Right cardiac atrium (tissue), 5 donors: Measurements from ENCODE around the gene CLEC3A. TPM values are rescaled to one million over a fixed set of nuclear protein-coding genes. Genes with fewer than 3 reads are reported as not detected.
"Not testable (repeated sequence)": the region's sequence is repeated elsewhere in the genome, so short reads cannot be mapped to it uniquely, and the experiment has no call there.

Experiments
- ATAC-seq, 2 donors: fragments of 200-7000 bp; cut with Tn5 transposase; one replicate each; pipeline versions ENCODE4 v1.8.0 to v1.9.1; 2020; ENCODE audit warnings: moderate library complexity in 2 of 2, mild to moderate bottlenecking in 1 of 2
- DNase-seq, 3 donors: peaks; one replicate each; pipeline ENCODE4 v3.0.0-alpha.2; 2020
- H3K27ac ChIP-seq: one replicate; pipeline ENCODE4 v1.5.1; 2013; ENCODE audit warnings: mild to moderate bottlenecking, low read length, control low read depth, moderate library complexity
- H3K27me3 ChIP-seq: one replicate; pipeline ENCODE4 v1.6.1; 2013; ENCODE audit not compliant: control insufficient read depth, insufficient read depth
- H3K4me1 ChIP-seq: one replicate; pipeline ENCODE4 v1.6.1; 2013; ENCODE audit warnings: low read length; ENCODE audit not compliant: control insufficient read depth, insufficient read depth
- H3K4me3 ChIP-seq: one replicate; pipeline ENCODE4 v1.5.1; 2013; ENCODE audit warnings: low read length, control low read depth
- H3K9me3 ChIP-seq: one replicate; pipeline ENCODE4 v1.6.1; 2013; ENCODE audit warnings: low read length; ENCODE audit not compliant: control insufficient read depth
- WGBS: extraction: QIAGEN DNeasy Blood & Tissue Kit; methylation state at CpG from one replicate; pipeline ENCODE4 v1.1.7; 2013; 5-methylcytosine and 5-hydroxymethylcytosine counted together
- intact Hi-C, 4 donors: fragments of 100-400 bp; cut with DNase I; formaldehyde crosslinking; loops; one replicate each; pipeline versions ENCODE4 v1.11.0 to v1.14.0; 2022 to 2023
- long read RNA-seq, 4 donors: library from polyadenylated mRNA; unstranded; transcript quantifications; one replicate each; pipeline ENCODE4 v2.0.0, GENCODE V29; 2020 to 2021
- polyA plus RNA-seq: library from polyadenylated mRNA; stranded (reverse); fragments of 200-250 nt; gene quantifications from one replicate; pipeline ENCODE4 v1.2.3, GENCODE V29; 2013
- total RNA-seq, 4 donors: library from RNA; stranded (reverse); fragmentation: NEBNext Ultra II Directional; extraction: Animal tissue kit (Norgen Biotek cat#: 25700); gene quantifications; one replicate each; pipeline ENCODE4 v1.2.1, GENCODE V29; 2021
- donor health status: healthy with polysubstance abuse.
- donor health status: DM: no; HTN: yes; CAD: no.
- donor health status: DM: no; HTN: no; CAD: no.
- donor health status: DM: no; HTN: yes; CAD: no; lungs with severe emphysema.
- donor health status: DM: yes; HTN: yes; CAD: no.

Gene CLEC3A, protein sequence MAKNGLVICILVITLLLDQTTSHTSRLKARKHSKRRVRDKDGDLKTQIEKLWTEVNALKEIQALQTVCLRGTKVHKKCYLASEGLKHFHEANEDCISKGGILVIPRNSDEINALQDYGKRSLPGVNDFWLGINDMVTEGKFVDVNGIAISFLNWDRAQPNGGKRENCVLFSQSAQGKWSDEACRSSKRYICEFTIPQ
- total RNA-seq (not detected), polyA plus RNA-seq (0.16 TPM)
- long read RNA-seq, donor 1 = 0 reads
- long read RNA-seq, donor 2 = 0 reads
- long read RNA-seq, donor 3 = 0 reads
- long read RNA-seq, donor 4 = 0 reads

DNA sequence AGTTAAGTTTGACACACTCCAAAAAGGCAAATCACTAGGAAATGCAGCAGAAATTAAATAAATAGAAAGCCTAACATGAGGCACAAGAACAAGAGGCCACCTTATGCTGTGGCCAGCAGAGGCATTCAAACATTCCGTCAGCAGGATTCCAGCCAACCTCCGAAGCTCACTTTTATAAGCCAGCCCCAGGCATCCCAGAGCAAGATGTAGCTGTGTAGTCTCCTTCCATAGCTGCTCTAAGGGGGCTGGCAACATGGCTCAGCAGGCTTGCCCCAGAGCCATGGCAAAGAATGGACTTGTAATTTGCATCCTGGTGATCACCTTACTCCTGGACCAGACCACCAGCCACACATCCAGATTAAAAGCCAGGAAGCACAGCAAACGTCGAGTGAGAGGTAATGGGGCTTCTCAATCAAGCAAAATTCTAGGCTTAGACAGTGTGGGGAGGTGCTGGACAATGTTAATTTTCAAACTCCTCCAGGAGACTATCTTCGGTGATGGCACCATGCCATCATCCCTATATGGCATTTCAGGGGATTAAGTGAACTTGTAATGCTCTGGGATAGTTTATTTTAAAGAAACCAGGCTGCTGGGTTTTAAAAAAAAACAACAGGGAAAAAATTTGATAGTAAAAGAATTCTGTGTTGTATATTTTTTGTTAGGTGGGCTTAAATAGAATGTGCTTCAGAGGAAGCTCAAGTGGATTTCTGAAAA is at the start of gene CLEC3A:
CLEC3A (plus strand) TSS at position 202 of the 714 bp plus-strand sequence; CDS start at position 281, 79 bp downstream.
- intact Hi-C loops = no loop called here
- DNase-seq (no peak), ATAC-seq (no peak)
- Histone ChIP-seq H3K27ac (no peak within 1 kb of the TSS), H3K4me3 (no peak within 1 kb of the TSS), H3K27me3 (no peaks in the 10 kb centered on the region), H3K4me1 (no peaks in the 10 kb centered on the region), H3K9me3 (no peaks in the 10 kb centered on the region)
- WGBS = 37% methylated on average over 5 of the region's 5 CpGs

- DNase-seq = no peak
- H3K9me3 ChIP-seq = no peaks in the 10 kb centered on the region
- no peak overlapping the region for H3K27ac ChIP-seq
- no peak overlapping the region for H3K4me3 ChIP-seq
- no peak for ATAC-seq
- 82% methylated on average over 5 of the region's 5 CpGs for WGBS
- intact Hi-C loops = no loop called here
- no peaks in the 10 kb centered on the region for H3K4me1 ChIP-seq
- no peaks in the 10 kb centered on the region for H3K27me3 ChIP-seq
Observed at GRCh38 chr16:77974883-77975282, 47.5 kb upstream of the CLEC3A start.

DNA sequence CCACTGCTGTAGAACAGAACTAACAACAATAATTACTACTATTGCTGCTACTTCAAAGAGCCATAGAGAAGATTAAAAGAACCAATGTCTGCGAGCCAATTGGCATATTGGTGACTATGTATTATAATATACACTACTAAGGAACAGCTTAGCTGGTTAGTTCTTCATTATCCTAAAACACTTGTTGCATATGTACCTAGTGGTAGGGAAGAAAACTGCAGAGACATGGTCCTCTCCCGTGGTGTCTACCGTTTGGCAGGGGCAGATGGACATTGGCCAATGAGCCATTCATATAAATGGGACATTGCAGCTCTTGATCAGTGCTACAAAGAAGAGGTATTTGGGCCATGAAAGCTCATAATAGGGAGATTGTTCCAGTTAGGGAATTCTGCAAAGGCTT is 46.4 kb upstream of the CLEC3A start:
- Histone ChIP-seq H3K9me3 (no peaks in the 10 kb centered on the region), H3K4me1 (no peaks in the 10 kb centered on the region), H3K27ac (no peak overlapping the region), H3K27me3 (no peaks in the 10 kb centered on the region), H3K4me3 (no peak overlapping the region)
- ATAC-seq (no peak), DNase-seq (no peak)
- intact Hi-C loops = no loop called here
- 77% methylated on average over 3 of the region's 3 CpGs for WGBS

DNA sequence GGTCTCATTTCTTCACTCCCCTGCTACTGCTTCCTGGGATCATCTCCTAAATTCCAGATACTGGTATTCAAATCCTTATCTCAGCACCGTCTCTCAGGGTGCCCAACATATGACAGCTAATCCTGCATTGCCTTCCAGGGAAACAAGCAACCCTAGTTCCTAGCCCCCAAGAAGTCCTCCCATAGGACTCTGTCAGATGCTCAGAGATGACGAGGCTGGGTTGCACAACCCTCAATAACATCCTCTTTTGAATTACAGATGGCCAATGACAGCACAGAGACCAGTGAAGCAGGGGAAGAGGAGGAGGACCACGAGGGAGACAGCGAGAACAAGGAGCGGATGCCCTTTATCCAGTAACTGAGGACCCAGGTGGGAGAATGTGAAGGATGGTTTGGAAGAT is 45.0 kb upstream of the CLEC3A start:
- intact Hi-C loops = no loop called here
- Histone ChIP-seq H3K27ac (no peak overlapping the region), H3K27me3 (no peaks in the 10 kb centered on the region), H3K4me1 (no peaks in the 10 kb centered on the region), H3K9me3 (no peaks in the 10 kb centered on the region), H3K4me3 (no peak overlapping the region)
- DNase-seq (no peak), ATAC-seq (no peak)
- WGBS = 76% methylated on average over 5 of the region's 5 CpGs

DNA sequence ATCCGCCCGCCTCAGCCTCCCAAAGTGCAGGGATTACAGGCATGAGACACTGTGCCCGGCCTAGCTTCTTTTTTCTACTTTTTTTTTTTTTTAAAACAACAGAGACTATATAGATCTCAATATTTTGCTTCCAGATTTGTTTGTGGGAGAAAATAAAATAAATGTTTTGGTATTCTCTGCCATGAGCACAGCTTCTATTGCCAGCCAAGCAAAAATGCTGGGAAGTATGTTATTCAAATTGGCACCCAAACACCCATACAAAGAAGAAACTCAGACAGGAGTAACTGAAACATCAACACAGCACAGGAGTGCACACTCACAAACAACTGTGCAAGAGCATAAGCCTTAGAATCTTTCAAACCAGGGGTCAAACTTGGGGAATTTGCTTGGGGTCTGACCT is 37.2 kb upstream of the CLEC3A start:
- intact Hi-C loops = no loop called here
- 89% methylated on average over 3 of the region's 3 CpGs for WGBS
- H3K9me3 ChIP-seq = no peaks in the 10 kb centered on the region
- H3K4me1 ChIP-seq = no peaks in the 10 kb centered on the region
- H3K27me3 ChIP-seq = no peaks in the 10 kb centered on the region
- H3K27ac ChIP-seq = no peak overlapping the region
- ATAC-seq (no peak), DNase-seq (no peak)
- no peak overlapping the region for H3K4me3 ChIP-seq

DNA sequence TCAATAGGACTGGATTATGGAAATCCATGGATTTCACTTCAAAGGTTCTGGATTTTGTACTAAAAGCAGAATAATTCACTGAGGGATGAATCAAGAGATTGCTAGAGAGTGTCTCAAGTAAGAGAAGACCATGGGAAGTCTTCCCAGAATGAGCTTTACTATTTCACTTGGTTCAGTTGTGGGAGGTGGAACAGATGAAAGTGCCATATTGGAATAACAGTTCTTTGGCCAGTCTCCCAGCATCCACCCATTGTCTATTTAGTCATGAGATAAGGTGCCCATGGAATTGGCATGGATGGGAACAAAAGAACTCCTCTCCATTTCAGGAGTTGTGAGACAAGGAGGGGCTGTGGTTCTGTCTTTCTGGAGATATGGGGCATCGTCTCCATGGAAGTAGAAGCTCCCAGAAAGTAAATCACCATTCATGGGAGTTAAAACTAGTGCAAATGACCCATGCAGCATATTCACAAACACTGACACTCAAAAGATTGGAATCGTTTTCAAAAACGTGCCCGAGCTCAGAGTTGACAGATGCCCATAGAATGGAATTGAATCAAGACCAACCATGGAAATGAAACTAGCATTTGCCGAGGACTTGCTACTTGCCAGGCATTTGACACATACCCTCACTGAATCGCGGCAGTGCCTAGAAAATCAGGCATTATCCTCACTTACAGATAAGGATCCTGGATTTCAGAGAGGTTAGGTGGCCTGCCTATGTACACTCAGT is 36.2 kb upstream of the CLEC3A start:
- intact Hi-C loops = no loop called here
- ATAC-seq (no peak), DNase-seq (no peak)
- no peaks in the 10 kb centered on the region for H3K4me1 ChIP-seq
- H3K9me3 ChIP-seq = no peaks in the 10 kb centered on the region
- H3K4me3 ChIP-seq = no peak overlapping the region
- 93% methylated on average over 7 of the region's 7 CpGs for WGBS
- H3K27ac ChIP-seq = no peak overlapping the region
- H3K27me3 ChIP-seq = no peaks in the 10 kb centered on the region

DNA sequence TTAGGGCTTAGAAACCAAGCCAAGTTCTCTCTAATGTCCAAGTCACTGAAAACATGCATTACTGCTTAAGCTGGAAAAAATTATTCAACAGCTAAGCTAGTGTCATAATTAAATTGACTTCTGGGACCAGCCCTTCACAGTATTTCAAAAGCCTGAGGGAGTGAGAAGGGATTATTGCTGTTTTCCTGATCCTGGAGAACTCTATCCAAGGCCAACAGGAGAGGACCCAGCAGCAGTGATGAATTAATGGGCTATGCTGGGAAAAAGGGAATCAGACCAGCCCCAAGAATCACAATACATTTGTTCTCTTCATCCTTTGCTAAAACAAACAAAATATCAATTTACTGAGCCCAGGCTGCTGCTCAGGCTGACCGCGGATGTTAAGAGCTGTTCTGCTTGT is 34.5 kb upstream of the CLEC3A start:
- no peaks in the 10 kb centered on the region for H3K27me3 ChIP-seq
- ATAC-seq (no peak), DNase-seq (no peak)
- no peaks in the 10 kb centered on the region for H3K9me3 ChIP-seq
- H3K27ac ChIP-seq = no peak overlapping the region
- H3K4me1 ChIP-seq = no peaks in the 10 kb centered on the region
- WGBS = 75% methylated on average over 2 of the region's 2 CpGs
- H3K4me3 ChIP-seq = no peak overlapping the region
- intact Hi-C loops = no loop called here

GRCh38 chr16:77989846-77990245 is 32.5 kb upstream of the CLEC3A start:
- intact Hi-C loops = no loop called here
- 79% methylated on average over 4 of the region's 4 CpGs for WGBS
- ATAC-seq = no peak

DNA sequence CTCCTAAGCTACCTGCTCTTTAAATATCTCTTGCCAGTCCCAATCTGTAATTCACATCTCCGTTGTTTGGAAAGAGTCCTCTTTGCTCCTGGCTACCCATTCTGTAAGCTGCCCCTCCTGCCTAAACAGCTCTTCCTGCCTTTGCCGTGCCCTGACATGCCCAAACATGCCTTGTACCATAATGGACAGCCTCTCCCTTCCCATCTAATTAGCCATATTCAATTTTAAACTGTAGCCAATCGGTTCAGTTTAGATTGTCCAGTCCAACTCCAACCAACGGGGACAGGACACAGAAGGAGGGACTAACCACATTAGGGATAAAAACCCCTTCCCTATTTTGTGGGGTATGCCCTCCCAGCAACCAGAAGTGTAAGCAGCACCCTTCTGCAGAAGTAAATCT is 30.6 kb upstream of the CLEC3A start:
- ATAC-seq (no peak), DNase-seq (no peak)
- Histone ChIP-seq H3K4me1 (no peaks in the 10 kb centered on the region), H3K27ac (no peak overlapping the region), H3K4me3 (no peak overlapping the region), H3K9me3 (no peaks in the 10 kb centered on the region), H3K27me3 (no peaks in the 10 kb centered on the region)
- 72% methylated on average over 4 of the region's 4 CpGs for WGBS
- intact Hi-C loops = no loop called here

More at GRCh38 chr16:77989846-77990245, 32.5 kb upstream of the CLEC3A start:
- H3K27ac ChIP-seq = no peak overlapping the region
- DNase-seq = no peak
- no peak overlapping the region for H3K4me3 ChIP-seq
- H3K9me3 ChIP-seq = no peaks in the 10 kb centered on the region
- H3K4me1 ChIP-seq = no peaks in the 10 kb centered on the region
- H3K27me3 ChIP-seq = no peaks in the 10 kb centered on the region

GRCh38 chr16:77992381-77992780 is 30.0 kb upstream of the CLEC3A start:
- WGBS = 36% methylated on average over 2 of the region's 2 CpGs
- H3K4me1 ChIP-seq, DNase-seq, H3K4me3 ChIP-seq, H3K9me3 ChIP-seq, H3K27ac ChIP-seq, intact Hi-C loops, H3K27me3 ChIP-seq, ATAC-seq: not testable (repeated sequence)
